HEK293 (cell line): ENCODE measurements around the gene ITGAL.

ENCODE experiments used
- CTCF ChIA-PET: fragments of 350-600 bp; formaldehyde crosslinking; extraction: SDS; loops from one replicate; lab custom pipeline; 2021; ENCODE audit warnings: antibody characterized with exemption; lab: Yijun Ruan, JAX
- POLR2A ChIA-PET: fragments of 300-600 bp; formaldehyde crosslinking; extraction: SDS; loops from one replicate; lab custom pipeline; 2020; ENCODE audit warnings: antibody characterized with exemption, inconsistent platforms; lab: Yijun Ruan, JAX
- H3K27ac ChIP-seq: fragments of 200-500 bp; sonication (Bioruptor generic); 2 replicates; pipeline ENCODE4 v1.5.1; 2014; ENCODE audit warnings: low read depth, low read length, control low read depth, inconsistent platforms; ENCODE audit errors: extremely low read depth
- H3K36me3 ChIP-seq, 2 experiments: fragments of 200-500 bp in 1 of 2; sonication (Bioruptor generic) in 1 of 2; 1 replicate in 1 of 2; 2 replicates in 1 of 2; pipeline ENCODE4 v1.5.1; 2014 to 2017; ENCODE audit warnings: inconsistent platforms in 2 of 2, low read length in 2 of 2; ENCODE audit not compliant: control insufficient read depth in 2 of 2, insufficient read depth in 1 of 2
- H3K4me1 ChIP-seq: fragments of 200-500 bp; sonication (Bioruptor generic); 2 replicates; pipeline ENCODE4 v1.5.1; 2014; ENCODE audit warnings: mild to moderate bottlenecking, low read length, inconsistent platforms; ENCODE audit not compliant: control insufficient read depth, insufficient read depth
- H3K4me3 ChIP-seq: 2 replicates; pipeline ENCODE4 v1.5.1; 2011; ENCODE audit warnings: low read depth, mild to moderate bottlenecking, control low read depth, low read length, moderate library complexity
- H3K9me3 ChIP-seq: fragments of 200-500 bp; sonication (Bioruptor generic); 2 replicates; pipeline ENCODE4 v1.5.1; 2014; ENCODE audit warnings: low read depth, low read length, inconsistent platforms; ENCODE audit not compliant: control insufficient read depth, insufficient read depth
- GLI4 ChIP-seq: fragments of 450-650 bp; formaldehyde crosslinking; IDR thresholded peaks from 2 replicates; pipeline ENCODE4 v1.5.1; 2016; ENCODE audit warnings: missing biosample characterization, missing genetic modification characterization
- HOXA7 ChIP-seq: sonication (generic); formaldehyde crosslinking; IDR thresholded peaks from 2 replicates; pipeline ENCODE4 v1.8.1; 2022; ENCODE audit warnings: missing genetic modification reagents, borderline replicate concordance
- KLF1 ChIP-seq: fragments of 450-650 bp; formaldehyde crosslinking; IDR thresholded peaks from 2 replicates; pipeline ENCODE4 v1.5.1; 2016; ENCODE audit warnings: missing biosample characterization, missing genetic modification characterization
- SP7 ChIP-seq: fragments of 450-650 bp; formaldehyde crosslinking; IDR thresholded peaks from 2 replicates; pipeline ENCODE4 v1.5.1; 2016; ENCODE audit warnings: missing biosample characterization, missing genetic modification characterization
- TCF7L2 ChIP-seq: IDR thresholded peaks from 2 replicates; pipeline ENCODE4 v1.6.1; 2011; ENCODE audit warnings: low read depth, mild to moderate bottlenecking, inconsistent platforms, low read length, moderate library complexity, borderline replicate concordance
- ZBTB7A ChIP-seq: fragments of 450-650 bp; formaldehyde crosslinking; IDR thresholded peaks from 2 replicates; pipeline ENCODE4 v1.5.1; 2016; ENCODE audit warnings: low read depth, missing biosample characterization, missing genetic modification characterization
- ZFP37 ChIP-seq: fragments of 450-650 bp; formaldehyde crosslinking; IDR thresholded peaks from 2 replicates; pipeline ENCODE4 v1.5.1; 2016; ENCODE audit warnings: missing biosample characterization, missing genetic modification characterization
- ZFP69B ChIP-seq: fragments of 450-650 bp; formaldehyde crosslinking; IDR thresholded peaks from 2 replicates; pipeline ENCODE4 v1.5.1; 2016; ENCODE audit warnings: missing biosample characterization, missing genetic modification characterization
- ZNF16 ChIP-seq: fragments of 450-650 bp; formaldehyde crosslinking; IDR thresholded peaks from 2 replicates; pipeline ENCODE4 v1.5.1; 2016; ENCODE audit warnings: low read depth, missing biosample characterization, missing genetic modification characterization
- ZNF169 ChIP-seq: fragments of 450-650 bp; formaldehyde crosslinking; IDR thresholded peaks from 2 replicates; pipeline ENCODE4 v1.5.1; 2016; ENCODE audit warnings: missing biosample characterization, missing genetic modification characterization
- ZNF394 ChIP-seq: fragments of 450-650 bp; formaldehyde crosslinking; IDR thresholded peaks from 2 replicates; pipeline ENCODE4 v1.5.1; 2016; ENCODE audit warnings: missing biosample characterization, missing genetic modification characterization, mild to moderate bottlenecking, moderate library complexity, borderline replicate concordance
- ZNF426 ChIP-seq: fragments of 450-650 bp; formaldehyde crosslinking; IDR thresholded peaks from 2 replicates; pipeline ENCODE4 v1.5.1; 2017; ENCODE audit warnings: missing biosample characterization, missing genetic modification characterization, mild to moderate bottlenecking, inconsistent platforms, moderate library complexity
- ZNF473 ChIP-seq: fragments of 450-650 bp; formaldehyde crosslinking; IDR thresholded peaks from 2 replicates; pipeline ENCODE4 v1.5.1; 2017; ENCODE audit warnings: missing biosample characterization, missing genetic modification characterization
- ZNF623 ChIP-seq: fragments of 450-650 bp; formaldehyde crosslinking; IDR thresholded peaks from 2 replicates; pipeline ENCODE4 v1.5.1; 2016; ENCODE audit warnings: missing biosample characterization, missing genetic modification characterization
- ZNF629 ChIP-seq: fragments of 450-650 bp; formaldehyde crosslinking; IDR thresholded peaks from 2 replicates; pipeline ENCODE4 v1.5.1; 2017; ENCODE audit warnings: missing biosample characterization, missing genetic modification characterization
- ZNF670 ChIP-seq: fragments of 450-650 bp; formaldehyde crosslinking; IDR thresholded peaks from 2 replicates; pipeline ENCODE4 v1.5.1; 2016; ENCODE audit warnings: missing biosample characterization, missing genetic modification characterization, low read depth
- ZNF701 ChIP-seq: fragments of 450-650 bp; formaldehyde crosslinking; IDR thresholded peaks from 2 replicates; pipeline ENCODE4 v1.5.1; 2016; ENCODE audit warnings: missing biosample characterization, missing genetic modification characterization
- ZNF768 ChIP-seq: fragments of 450-650 bp; formaldehyde crosslinking; IDR thresholded peaks from 2 replicates; pipeline ENCODE4 v1.5.1; 2018; ENCODE audit warnings: missing biosample characterization, mild to moderate bottlenecking, missing genetic modification characterization
- ZNF843 ChIP-seq: fragments of 450-650 bp; formaldehyde crosslinking; IDR thresholded peaks from 2 replicates; pipeline ENCODE4 v1.5.1; 2016; ENCODE audit warnings: missing biosample characterization, missing genetic modification characterization
- TF ChIP-seq, protein P1 (sequence below): fragments of 450-650 bp; formaldehyde crosslinking; IDR thresholded peaks from 2 replicates; pipeline ENCODE4 v1.5.0; 2017; ENCODE audit warnings: missing biosample characterization, missing genetic modification characterization, borderline replicate concordance
- TF ChIP-seq, protein P2 (sequence below): fragments of 450-650 bp; formaldehyde crosslinking; IDR thresholded peaks from 2 replicates; pipeline ENCODE4 v1.5.1; 2016; ENCODE audit warnings: missing biosample characterization, missing genetic modification characterization, borderline replicate concordance
- TF ChIP-seq, protein P3 (sequence below): fragments of 450-650 bp; formaldehyde crosslinking; IDR thresholded peaks from 2 replicates; pipeline ENCODE4 v1.5.1; 2017; ENCODE audit warnings: missing biosample characterization, missing genetic modification characterization
- TF ChIP-seq, protein P4 (sequence below): fragments of 450-650 bp; formaldehyde crosslinking; IDR thresholded peaks from 2 replicates; pipeline ENCODE4 v1.5.1; 2017; ENCODE audit warnings: missing biosample characterization, missing genetic modification characterization

The ITGAL gene

DNA sequence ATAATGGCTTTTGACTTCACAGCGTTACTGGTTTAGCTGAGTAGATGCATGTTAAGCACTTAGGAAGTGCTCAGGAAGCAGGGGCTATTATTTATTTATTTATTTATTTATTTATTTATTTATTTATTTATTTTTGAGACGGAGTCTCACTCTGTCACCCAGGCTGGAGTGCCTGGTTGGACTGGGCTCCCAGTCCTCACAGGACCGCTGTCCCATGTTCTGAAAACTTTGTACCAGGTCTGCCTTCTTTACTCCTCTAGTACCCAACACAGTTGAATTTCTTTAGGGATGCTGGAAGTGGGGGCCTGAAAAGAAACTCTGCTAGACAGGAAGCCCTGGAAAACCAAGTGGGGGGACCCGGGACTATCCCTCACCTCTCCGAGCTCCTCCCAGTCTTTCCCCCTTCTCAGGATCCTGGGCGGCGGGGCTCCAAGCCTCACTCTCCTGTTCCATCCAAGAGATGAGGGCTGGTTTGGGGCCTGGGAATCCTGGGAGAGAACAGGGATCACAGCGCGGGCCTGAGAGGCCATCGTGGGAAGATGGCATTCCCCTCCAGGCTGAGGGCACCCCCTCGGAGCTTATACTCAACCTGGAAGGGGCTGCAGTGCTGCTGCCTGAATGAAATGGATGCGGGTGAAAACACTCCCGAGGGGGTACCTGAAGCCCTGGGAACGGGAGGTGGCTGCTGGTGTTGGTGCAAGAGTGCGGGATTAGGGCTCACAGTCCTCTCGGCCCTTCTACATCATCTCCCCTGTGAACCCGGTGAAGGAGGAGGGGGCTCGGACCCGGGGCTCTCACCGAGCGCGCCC, 98.3 kb downstream of the ITGAL start (continued):
- TF ChIP-seq, protein P1, sequence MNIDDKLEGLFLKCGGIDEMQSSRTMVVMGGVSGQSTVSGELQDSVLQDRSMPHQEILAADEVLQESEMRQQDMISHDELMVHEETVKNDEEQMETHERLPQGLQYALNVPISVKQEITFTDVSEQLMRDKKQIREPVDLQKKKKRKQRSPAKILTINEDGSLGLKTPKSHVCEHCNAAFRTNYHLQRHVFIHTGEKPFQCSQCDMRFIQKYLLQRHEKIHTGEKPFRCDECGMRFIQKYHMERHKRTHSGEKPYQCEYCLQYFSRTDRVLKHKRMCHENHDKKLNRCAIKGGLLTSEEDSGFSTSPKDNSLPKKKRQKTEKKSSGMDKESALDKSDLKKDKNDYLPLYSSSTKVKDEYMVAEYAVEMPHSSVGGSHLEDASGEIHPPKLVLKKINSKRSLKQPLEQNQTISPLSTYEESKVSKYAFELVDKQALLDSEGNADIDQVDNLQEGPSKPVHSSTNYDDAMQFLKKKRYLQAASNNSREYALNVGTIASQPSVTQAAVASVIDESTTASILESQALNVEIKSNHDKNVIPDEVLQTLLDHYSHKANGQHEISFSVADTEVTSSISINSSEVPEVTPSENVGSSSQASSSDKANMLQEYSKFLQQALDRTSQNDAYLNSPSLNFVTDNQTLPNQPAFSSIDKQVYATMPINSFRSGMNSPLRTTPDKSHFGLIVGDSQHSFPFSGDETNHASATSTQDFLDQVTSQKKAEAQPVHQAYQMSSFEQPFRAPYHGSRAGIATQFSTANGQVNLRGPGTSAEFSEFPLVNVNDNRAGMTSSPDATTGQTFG, result no peak
- TF ChIP-seq ZNF843 (peak; percentile 33; the same call in 1 of the 2 replicates), ZNF629 (tag by site-specific recombination) (peak; percentile 85), ZFP69B (tag by site-specific recombination) (no peak), ZNF768 (tag by site-specific recombination) (no peak), KLF1 (tag by site-specific recombination) (peak; percentile 9; the same call in 1 of the 2 replicates), ZNF394 (tag by site-specific recombination) (peak; percentile 100), ZNF473 (tag by site-specific recombination) (no peak)
- TF ChIP-seq, protein P2, sequence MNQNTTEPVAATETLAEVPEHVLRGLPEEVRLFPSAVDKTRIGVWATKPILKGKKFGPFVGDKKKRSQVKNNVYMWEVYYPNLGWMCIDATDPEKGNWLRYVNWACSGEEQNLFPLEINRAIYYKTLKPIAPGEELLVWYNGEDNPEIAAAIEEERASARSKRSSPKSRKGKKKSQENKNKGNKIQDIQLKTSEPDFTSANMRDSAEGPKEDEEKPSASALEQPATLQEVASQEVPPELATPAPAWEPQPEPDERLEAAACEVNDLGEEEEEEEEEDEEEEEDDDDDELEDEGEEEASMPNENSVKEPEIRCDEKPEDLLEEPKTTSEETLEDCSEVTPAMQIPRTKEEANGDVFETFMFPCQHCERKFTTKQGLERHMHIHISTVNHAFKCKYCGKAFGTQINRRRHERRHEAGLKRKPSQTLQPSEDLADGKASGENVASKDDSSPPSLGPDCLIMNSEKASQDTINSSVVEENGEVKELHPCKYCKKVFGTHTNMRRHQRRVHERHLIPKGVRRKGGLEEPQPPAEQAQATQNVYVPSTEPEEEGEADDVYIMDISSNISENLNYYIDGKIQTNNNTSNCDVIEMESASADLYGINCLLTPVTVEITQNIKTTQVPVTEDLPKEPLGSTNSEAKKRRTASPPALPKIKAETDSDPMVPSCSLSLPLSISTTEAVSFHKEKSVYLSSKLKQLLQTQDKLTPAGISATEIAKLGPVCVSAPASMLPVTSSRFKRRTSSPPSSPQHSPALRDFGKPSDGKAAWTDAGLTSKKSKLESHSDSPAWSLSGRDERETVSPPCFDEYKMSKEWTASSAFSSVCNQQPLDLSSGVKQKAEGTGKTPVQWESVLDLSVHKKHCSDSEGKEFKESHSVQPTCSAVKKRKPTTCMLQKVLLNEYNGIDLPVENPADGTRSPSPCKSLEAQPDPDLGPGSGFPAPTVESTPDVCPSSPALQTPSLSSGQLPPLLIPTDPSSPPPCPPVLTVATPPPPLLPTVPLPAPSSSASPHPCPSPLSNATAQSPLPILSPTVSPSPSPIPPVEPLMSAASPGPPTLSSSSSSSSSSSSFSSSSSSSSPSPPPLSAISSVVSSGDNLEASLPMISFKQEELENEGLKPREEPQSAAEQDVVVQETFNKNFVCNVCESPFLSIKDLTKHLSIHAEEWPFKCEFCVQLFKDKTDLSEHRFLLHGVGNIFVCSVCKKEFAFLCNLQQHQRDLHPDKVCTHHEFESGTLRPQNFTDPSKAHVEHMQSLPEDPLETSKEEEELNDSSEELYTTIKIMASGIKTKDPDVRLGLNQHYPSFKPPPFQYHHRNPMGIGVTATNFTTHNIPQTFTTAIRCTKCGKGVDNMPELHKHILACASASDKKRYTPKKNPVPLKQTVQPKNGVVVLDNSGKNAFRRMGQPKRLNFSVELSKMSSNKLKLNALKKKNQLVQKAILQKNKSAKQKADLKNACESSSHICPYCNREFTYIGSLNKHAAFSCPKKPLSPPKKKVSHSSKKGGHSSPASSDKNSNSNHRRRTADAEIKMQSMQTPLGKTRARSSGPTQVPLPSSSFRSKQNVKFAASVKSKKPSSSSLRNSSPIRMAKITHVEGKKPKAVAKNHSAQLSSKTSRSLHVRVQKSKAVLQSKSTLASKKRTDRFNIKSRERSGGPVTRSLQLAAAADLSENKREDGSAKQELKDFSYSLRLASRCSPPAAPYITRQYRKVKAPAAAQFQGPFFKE, result no peak

DNA sequence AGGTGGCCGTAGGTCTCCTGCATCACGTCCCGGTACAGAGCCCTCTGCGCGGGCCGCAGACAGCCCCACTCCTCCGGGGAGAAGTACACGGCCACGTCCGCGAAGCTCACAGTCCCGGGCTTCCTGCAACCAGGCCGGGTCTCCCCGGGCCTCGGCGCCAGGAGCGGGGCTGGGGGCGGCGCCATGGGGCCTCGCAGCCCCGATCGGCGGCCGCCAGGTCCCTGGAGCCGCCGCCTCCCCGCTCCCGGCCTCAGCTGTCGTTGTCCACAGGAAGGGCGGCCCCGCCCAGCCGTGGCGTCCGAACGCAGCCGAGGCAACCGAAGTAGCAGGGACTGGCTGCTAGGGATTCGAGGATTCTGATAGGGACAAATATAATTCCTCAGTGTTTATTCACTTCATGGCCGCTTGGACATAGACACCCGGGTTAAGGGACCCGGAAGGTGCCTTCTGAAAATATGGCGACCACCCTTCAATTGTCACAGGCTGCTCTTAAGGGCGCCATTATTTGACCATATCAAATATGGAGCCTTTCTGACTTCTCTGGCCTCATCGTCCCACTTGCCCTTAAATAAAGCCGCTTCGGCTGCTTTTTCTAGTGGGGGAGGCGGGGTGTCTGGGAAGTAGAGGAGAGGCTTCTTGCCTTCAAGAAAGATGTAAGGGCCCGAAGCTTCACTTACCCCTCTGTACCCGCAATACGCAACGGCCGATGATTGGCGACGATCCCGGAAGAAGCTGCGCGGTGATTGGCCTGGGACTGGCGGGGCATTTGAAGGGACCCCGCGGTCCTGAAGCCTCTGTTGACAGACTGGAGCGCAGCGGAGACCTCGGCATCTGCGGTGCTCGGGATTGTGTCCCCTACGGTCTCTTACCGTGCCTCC, 99.1 kb downstream of the ITGAL start, which contains the start of gene ZNF688:
TSS of gene ZNF688 (minus strand) at position 270 of the 878 bp plus-strand sequence. CDS start at position 185, 85 bp downstream.
- CTCF ChIA-PET, result interaction anchor here (0.7 to 1.7 kb wide), 10 partner anchors 13 to 707 kb away, joined by 3 to 12 read pairs (median 4); partner anchors contain the start of genes ZNF747 and ZNF764
- H3K9me3 ChIP-seq, result no peaks in the 10 kb centered on the region
- POLR2A ChIA-PET, result interaction anchor here (0.7 to 2.8 kb wide), 28 partner anchors 10 to 216 kb away, joined by 3 to 69 read pairs (median 4); partner anchors contain the start of genes CD2BP2, DCTPP1, FBRS and PRR14
- H3K27ac ChIP-seq, result peak within 1 kb of the TSS; percentile 96
- H3K4me3 ChIP-seq, result peak within 1 kb of the TSS; percentile 64
- peaks cover 0 to 1% of the 10 kb centered on the region in 2 experiments; a peak in 1 of 3 replicates for H3K36me3 ChIP-seq
- H3K4me1 ChIP-seq, result peaks cover 5% of the 10 kb centered on the region; the same call in 1 of the 2 replicates
- TF ChIP-seq HOXA7 (CRISPR knock-in tag), result no peak
- TF ChIP-seq ZNF169 (tag by site-specific recombination), result no peak
- TF ChIP-seq SP7 (tag by site-specific recombination), result peak; percentile 72
- TF ChIP-seq TCF7L2, result peak; percentile 84
- no peak for TF ChIP-seq ZNF623 (tag by site-specific recombination)
- no peak for TF ChIP-seq ZNF670 (tag by site-specific recombination)
- no peak for TF ChIP-seq ZNF701 (tag by site-specific recombination)
- TF ChIP-seq, protein P3, sequence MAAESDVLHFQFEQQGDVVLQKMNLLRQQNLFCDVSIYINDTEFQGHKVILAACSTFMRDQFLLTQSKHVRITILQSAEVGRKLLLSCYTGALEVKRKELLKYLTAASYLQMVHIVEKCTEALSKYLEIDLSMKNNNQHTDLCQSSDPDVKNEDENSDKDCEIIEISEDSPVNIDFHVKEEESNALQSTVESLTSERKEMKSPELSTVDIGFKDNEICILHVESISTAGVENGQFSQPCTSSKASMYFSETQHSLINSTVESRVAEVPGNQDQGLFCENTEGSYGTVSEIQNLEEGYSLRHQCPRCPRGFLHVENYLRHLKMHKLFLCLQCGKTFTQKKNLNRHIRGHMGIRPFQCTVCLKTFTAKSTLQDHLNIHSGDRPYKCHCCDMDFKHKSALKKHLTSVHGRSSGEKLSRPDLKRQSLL, result 0 out of 2 replicates have a peak, but pooled peaks have one; percentile 2
- no peak for TF ChIP-seq ZFP37 (tag by site-specific recombination)
- TF ChIP-seq ZNF16, result no peak
- TF ChIP-seq ZBTB7A (tag by site-specific recombination), result no peak; the same call in 1 of the 2 replicates
- TF ChIP-seq, protein P4, sequence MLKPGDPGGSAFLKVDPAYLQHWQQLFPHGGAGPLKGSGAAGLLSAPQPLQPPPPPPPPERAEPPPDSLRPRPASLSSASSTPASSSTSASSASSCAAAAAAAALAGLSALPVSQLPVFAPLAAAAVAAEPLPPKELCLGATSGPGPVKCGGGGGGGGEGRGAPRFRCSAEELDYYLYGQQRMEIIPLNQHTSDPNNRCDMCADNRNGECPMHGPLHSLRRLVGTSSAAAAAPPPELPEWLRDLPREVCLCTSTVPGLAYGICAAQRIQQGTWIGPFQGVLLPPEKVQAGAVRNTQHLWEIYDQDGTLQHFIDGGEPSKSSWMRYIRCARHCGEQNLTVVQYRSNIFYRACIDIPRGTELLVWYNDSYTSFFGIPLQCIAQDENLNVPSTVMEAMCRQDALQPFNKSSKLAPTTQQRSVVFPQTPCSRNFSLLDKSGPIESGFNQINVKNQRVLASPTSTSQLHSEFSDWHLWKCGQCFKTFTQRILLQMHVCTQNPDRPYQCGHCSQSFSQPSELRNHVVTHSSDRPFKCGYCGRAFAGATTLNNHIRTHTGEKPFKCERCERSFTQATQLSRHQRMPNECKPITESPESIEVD (tag by site-specific recombination), result no peak
- no peak for TF ChIP-seq ZNF426 (tag by site-specific recombination)
- TF ChIP-seq GLI4 (tag by site-specific recombination), result no peak
